Brain microvascular endothelial cell (primary cell): ENCODE data around the gene TSPAN8.
"Not testable (repeated sequence)": the region's sequence is repeated elsewhere in the genome, so short reads cannot be mapped to it uniquely, and the experiment has no call there.

Source experiments
- DNase-seq: peaks from one replicate; pipeline ENCODE4 v3.0.0-alpha.2; 2020
- H3K27ac ChIP-seq: fragments of 250-450 bp; sonication (Bioruptor Pico); 2 replicates; pipeline ENCODE4 v1.5.1; 2020; ENCODE audit warnings: mild to moderate bottlenecking, moderate library complexity
- H3K27me3 ChIP-seq: fragments of 250-450 bp; sonication (Bioruptor Pico); replicated peaks from 2 replicates; pipeline ENCODE4 v1.5.1; 2020; ENCODE audit warnings: mild to moderate bottlenecking
- H3K36me3 ChIP-seq: fragments of 250-450 bp; sonication (Bioruptor Pico); replicated peaks from 2 replicates; pipeline ENCODE4 v1.5.1; 2020; ENCODE audit warnings: mild to moderate bottlenecking
- H3K4me3 ChIP-seq: 2 replicates; pipeline ENCODE4 v1.5.1; 2011; ENCODE audit warnings: low read depth, mild to moderate bottlenecking, control low read depth, low read length, moderate library complexity
- CTCF ChIP-seq: IDR thresholded peaks from 2 replicates; pipeline ENCODE4 v1.5.1; 2011; ENCODE audit warnings: low read depth, mild to moderate bottlenecking, moderate library complexity, low read length, control low read depth, inconsistent platforms; ENCODE audit errors: missing control alignments
- in situ Hi-C: cut with HindIII; loops from 2 replicates; pipeline ENCODE4 v1.10.0; 2017; ENCODE audit warnings: low sequenced_read_pairs, low pct_ligation_motif_present

TSPAN8 gene

GRCh38 chr12:71170456-71170855, 12.7 kb upstream of the TSPAN8 start:
- in situ Hi-C loops: no loop called here
- no peaks in the 10 kb centered on the region for H3K27me3 ChIP-seq

DNA sequence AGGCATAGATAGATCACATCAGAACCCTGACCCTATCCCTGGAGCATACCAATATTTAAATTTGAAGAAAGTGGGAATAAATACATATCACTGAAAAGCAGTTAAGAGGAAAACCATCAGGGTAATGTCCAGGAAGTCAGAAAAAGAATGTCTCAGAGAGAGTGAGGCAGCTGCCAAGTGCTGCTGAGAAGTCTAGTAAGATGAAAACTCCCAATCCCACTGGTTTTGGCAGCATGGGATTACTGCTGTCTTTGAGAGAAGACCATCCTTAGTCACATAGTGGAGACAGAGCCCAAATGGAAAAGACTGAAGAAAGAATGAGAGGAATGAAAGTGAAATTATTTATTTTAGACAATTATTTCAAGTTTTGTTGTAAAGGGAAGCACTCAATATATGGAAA, 11.5 kb upstream of the TSPAN8 start:
- in situ Hi-C loops: no loop called here
- H3K27me3 ChIP-seq: no peaks in the 10 kb centered on the region
- H3K27ac ChIP-seq: no peak overlapping the region
- DNase-seq: no peak
- H3K4me3 ChIP-seq: no peak overlapping the region
- H3K36me3 ChIP-seq: no peaks in the 10 kb centered on the region
- TF ChIP-seq CTCF: no peak

More at GRCh38 chr12:71170456-71170855, 12.7 kb upstream of the TSPAN8 start:
- no peak overlapping the region for H3K4me3 ChIP-seq
- no peak overlapping the region for H3K27ac ChIP-seq
- no peaks in the 10 kb centered on the region for H3K36me3 ChIP-seq
- TF ChIP-seq CTCF: no peak
- DNase-seq: no peak

DNA sequence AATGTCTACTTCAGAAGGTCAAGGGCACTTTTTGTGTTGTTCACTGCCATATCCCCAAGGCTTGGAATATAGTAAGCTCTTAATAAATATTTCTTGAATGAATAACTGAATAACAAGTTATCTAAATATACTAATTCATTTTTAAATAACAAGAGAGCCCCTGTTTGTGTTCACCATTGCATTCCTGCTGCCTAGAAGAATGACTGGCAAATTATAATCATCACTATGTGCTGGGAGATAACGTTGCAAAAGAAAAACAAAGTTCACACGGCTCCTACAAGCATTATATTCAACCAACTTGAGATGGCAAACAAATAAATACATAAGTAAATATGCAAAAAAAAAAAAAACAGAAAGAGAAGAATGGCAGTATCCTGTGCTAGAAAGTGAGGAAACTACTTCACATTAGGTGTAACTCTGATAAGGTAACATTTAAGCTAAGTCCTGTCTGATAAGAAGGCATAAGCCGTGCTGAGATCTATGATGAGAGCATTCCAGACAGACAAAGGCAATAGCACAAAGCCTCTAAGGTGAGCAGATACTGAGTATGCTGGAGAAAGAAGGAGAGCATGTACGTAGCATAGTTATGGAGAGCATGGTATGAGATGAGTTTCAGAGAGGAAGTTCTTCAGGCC, 9.2 kb upstream of the TSPAN8 start:
- Histone ChIP-seq H3K27ac (no peak overlapping the region), H3K36me3 (no peaks in the 10 kb centered on the region), H3K4me3 (no peak overlapping the region), H3K27me3 (no peaks in the 10 kb centered on the region)
- no peak for DNase-seq
- TF ChIP-seq CTCF: no peak
- in situ Hi-C loops: no loop called here

GRCh38 chr12:71166280-71166679, 8.5 kb upstream of the TSPAN8 start:
- in situ Hi-C loops: no loop called here
- Histone ChIP-seq H3K27me3 (no peaks in the 10 kb centered on the region), H3K36me3 (no peaks in the 10 kb centered on the region), H3K4me3 (no peak overlapping the region), H3K27ac (no peak overlapping the region)
- DNase-seq: no peak
- no peak for TF ChIP-seq CTCF

GRCh38 chr12:71165780-71166179, 8.0 kb upstream of the TSPAN8 start:
- H3K27me3 ChIP-seq, H3K36me3 ChIP-seq, in situ Hi-C loops, H3K27ac ChIP-seq, DNase-seq, H3K4me3 ChIP-seq: not testable (repeated sequence)

DNA sequence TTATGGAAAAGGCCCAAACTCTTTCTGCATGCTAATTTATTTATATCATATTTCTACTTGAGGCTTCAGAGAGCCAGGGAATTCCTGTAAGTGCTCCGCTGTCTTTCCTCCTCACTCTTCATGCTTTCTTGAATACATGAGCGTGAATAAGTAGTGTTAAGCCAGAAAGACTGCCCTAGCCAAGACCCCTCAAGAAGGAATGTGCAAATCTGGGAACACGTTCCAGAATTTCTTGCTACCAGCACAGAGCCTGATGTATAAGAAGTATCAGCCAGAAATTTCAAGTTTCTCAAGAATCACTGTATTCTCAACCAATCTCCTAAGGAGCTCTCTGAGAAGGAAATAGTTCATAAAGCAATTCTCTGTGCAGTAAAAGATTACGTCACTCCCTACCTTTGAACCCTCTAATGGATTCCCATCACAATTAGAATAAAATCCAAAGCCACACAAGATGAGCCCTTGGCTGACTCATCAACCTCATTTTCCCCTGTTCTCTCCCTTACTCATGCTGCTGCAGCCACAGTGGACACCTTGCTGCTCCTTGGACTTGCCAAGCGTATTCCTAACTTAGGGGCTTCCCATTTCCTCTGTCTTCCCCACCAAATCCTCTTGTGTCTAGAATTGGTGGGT, 6.9 kb upstream of the TSPAN8 start:
- H3K4me3 ChIP-seq: no peak overlapping the region
- in situ Hi-C loops: no loop called here
- H3K36me3 ChIP-seq: no peaks in the 10 kb centered on the region
- DNase-seq: no peak
- H3K27me3 ChIP-seq: no peaks in the 10 kb centered on the region
- no peak for TF ChIP-seq CTCF
- no peak overlapping the region for H3K27ac ChIP-seq
